ENCODE data around the gene AGPAT3. TPM values are rescaled to one million over a fixed set of nuclear protein-coding genes. Genes with fewer than 3 reads are reported as not detected.

The AGPAT3 gene
- total RNA-seq, 1 experiment from 2014 or later, result 13.0 TPM

DNA sequence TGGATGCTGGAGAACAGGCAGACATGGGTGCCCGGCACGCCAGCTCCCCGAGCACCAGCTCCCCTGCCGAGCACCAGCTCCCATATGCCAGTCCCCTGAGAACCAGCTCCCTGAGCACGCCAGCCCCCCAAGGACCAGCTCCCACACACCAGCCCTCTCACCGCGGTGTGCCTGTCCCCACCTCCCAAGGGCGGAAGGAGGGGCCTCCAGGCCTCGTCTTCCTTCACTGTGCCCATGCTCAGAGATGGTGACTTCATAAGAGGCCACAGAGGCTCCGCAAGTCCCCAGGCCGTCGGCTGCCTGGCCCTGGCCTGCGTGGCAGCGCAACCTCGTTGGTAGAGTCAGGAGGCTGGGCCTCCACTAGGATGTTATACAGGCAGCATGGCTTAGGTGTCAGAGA is 69.1 kb downstream of the AGPAT3 start:
- Histone ChIP-seq H3K9me3 (ENCODE audit: control insufficient read depth, low read depth, low read length) (no peaks in the 10 kb centered on the region), H2BK15ac (ENCODE audit: low read depth, low read length) (no peak overlapping the region), H3K18ac (ENCODE audit: insufficient read length, low read depth, low read length) (no peak overlapping the region), H4K8ac (replicated peaks; ENCODE audit: insufficient read length, low read depth, low read length) (no peak overlapping the region), H3K4me1 (ENCODE audit: insufficient read depth, low read length) (no peaks in the 10 kb centered on the region), H3K4ac (ENCODE audit: low read depth, low read length) (no peak overlapping the region), H3K9ac (ENCODE audit: extremely low read depth, insufficient read length, low read length) (no peak overlapping the region), H3K56ac (ENCODE audit: insufficient read length, low read depth, low read length) (no peak overlapping the region), H3K4me2 (ENCODE audit: insufficient read depth, insufficient read length, low read length) (no peak overlapping the region), H3K14ac (ENCODE audit: insufficient read depth, low read length) (no peak overlapping the region; the same call in 1 of the 2 replicates), H2BK120ac (ENCODE audit: low read depth, low read length, poor library complexity, severe bottlenecking) (no peak overlapping the region), H3K27me3 (ENCODE audit: insufficient read depth, low read length) (no peaks in the 10 kb centered on the region), H4K5ac (ENCODE audit: insufficient read length, low read depth, low read length) (no peak overlapping the region), H3K23ac (ENCODE audit: insufficient read length, low read depth, low read length) (no peak overlapping the region), H2BK12ac (ENCODE audit: insufficient read length, low read depth, low read length) (no peak overlapping the region), H4K91ac (ENCODE audit: insufficient read length, low read depth, low read length) (no peak overlapping the region), H3K27ac (ENCODE audit: insufficient read length, low read depth, low read length) (no peak overlapping the region), H3K79me1 (ENCODE audit: insufficient read depth, low read depth, low read length, poor library complexity, severe bottlenecking) (no peaks in the 10 kb centered on the region), H2BK5ac (ENCODE audit: insufficient read length, low read length) (no peak overlapping the region), H2AFZ (ENCODE audit: low read length) (no peak overlapping the region), H4K20me1 (ENCODE audit: control insufficient read depth, insufficient read depth, insufficient read length) (no peaks in the 10 kb centered on the region), H3K79me2 (ENCODE audit: insufficient read depth, low read length) (no peaks in the 10 kb centered on the region), H2BK20ac (ENCODE audit: low read depth, low read length, poor library complexity, severe bottlenecking) (no peak overlapping the region), H2AK5ac (ENCODE audit: insufficient read length, low read length) (no peak overlapping the region), H3T11ph (ENCODE audit: low read length) (no peak overlapping the region), H3K23me2 (ENCODE audit: insufficient read length, low read depth, low read length, poor library complexity, severe bottlenecking) (no peaks in the 10 kb centered on the region)
- Mint-ChIP-seq H3K4me1 (peaks cover 13 to 17% of the 10 kb centered on the region in 2 experiments), H3K9me3 (no peaks in the 10 kb centered on the region), H3K36me3 (ENCODE audit: insufficient read depth in 1 of 3, low read depth in 3 of 3) (no peaks in the 10 kb centered on the region; a peak in 1 of 7 replicates), H3K27me3 (ENCODE audit: low read depth) (no peaks in the 10 kb centered on the region), H3K27ac (peak overlapping the region in 1 of 3 experiments; percentile 44; a peak in 1 of 7 replicates), H3K4me3 (no peak overlapping the region)
- no peak for DNase-seq
- no CpG with 5 or more reads among the region's 15 CpGs for WGBS (ENCODE audit: extremely low coverage, insufficient read length, low lambda C conversion rate)
- TF ChIP-seq, protein P1, sequence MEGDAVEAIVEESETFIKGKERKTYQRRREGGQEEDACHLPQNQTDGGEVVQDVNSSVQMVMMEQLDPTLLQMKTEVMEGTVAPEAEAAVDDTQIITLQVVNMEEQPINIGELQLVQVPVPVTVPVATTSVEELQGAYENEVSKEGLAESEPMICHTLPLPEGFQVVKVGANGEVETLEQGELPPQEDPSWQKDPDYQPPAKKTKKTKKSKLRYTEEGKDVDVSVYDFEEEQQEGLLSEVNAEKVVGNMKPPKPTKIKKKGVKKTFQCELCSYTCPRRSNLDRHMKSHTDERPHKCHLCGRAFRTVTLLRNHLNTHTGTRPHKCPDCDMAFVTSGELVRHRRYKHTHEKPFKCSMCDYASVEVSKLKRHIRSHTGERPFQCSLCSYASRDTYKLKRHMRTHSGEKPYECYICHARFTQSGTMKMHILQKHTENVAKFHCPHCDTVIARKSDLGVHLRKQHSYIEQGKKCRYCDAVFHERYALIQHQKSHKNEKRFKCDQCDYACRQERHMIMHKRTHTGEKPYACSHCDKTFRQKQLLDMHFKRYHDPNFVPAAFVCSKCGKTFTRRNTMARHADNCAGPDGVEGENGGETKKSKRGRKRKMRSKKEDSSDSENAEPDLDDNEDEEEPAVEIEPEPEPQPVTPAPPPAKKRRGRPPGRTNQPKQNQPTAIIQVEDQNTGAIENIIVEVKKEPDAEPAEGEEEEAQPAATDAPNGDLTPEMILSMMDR (conservative IDR thresholded peaks at IDR 0.05), result no peak
